Activated naive CD4-positive, alpha-beta T cell treated with anti-CD3 and anti-CD28 coated beads for 36 hours (primary cell): ENCODE results near the gene FHAD1. TPM values are rescaled to one million over a fixed set of nuclear protein-coding genes. Genes with fewer than 3 reads are reported as not detected.

Experiments used
- CTCF ChIA-PET: fragments of 350-600 bp; sonication (Branson Sonifier 250); formaldehyde crosslinking; loops from one replicate; lab custom pipeline; 2021; ENCODE audit warnings: antibody characterized with exemption; lab: Charles Lee
- DNase-seq: peaks from one replicate; pipeline ENCODE4 v3.0.0-alpha.2; 2020
- H3K27ac Mint-ChIP-seq: one replicate; pipeline ENCODE4 v1.8.0; 2021; ENCODE audit warnings: mild to moderate bottlenecking, mixed read lengths
- H3K27me3 Mint-ChIP-seq: one replicate; pipeline ENCODE4 v1.8.0; 2021; ENCODE audit warnings: low read depth, mixed read lengths
- H3K36me3 Mint-ChIP-seq: one replicate; pipeline ENCODE4 v1.8.0; 2021; ENCODE audit warnings: low read depth, mixed read lengths
- H3K4me1 Mint-ChIP-seq: one replicate; pipeline ENCODE4 v1.8.0; 2021; ENCODE audit warnings: low read depth, mixed read lengths
- H3K4me3 Mint-ChIP-seq: one replicate; pipeline ENCODE4 v1.8.0; 2021; ENCODE audit warnings: mild to moderate bottlenecking, moderate library complexity, mixed read lengths
- H3K9me3 Mint-ChIP-seq: one replicate; pipeline ENCODE4 v1.8.0; 2021; ENCODE audit warnings: mixed read lengths
- intact Hi-C: fragments of 100-400 bp; cut with micrococcal nuclease; formaldehyde crosslinking; loops from one replicate; pipeline ENCODE4 v1.15.1; 2023
- total RNA-seq, 2 experiments: library from RNA; stranded (reverse); gene quantifications; one replicate each; pipeline ENCODE4 v1.2.3, GENCODE V29; 2021

FHAD1 gene
- total RNA-seq, 2 experiments from 2014 or later, result 0.45 TPM; not detected in 1

GRCh38 chr1:15238789-15239188, 8.2 kb upstream of the FHAD1 start:
- no peaks in the 10 kb centered on the region for H3K36me3 Mint-ChIP-seq
- no peak overlapping the region for H3K27ac Mint-ChIP-seq
- no peak overlapping the region for H3K4me3 Mint-ChIP-seq
- DNase-seq, result no peak
- no peaks in the 10 kb centered on the region for H3K9me3 Mint-ChIP-seq
- CTCF ChIA-PET, result no interaction called here
- H3K4me1 Mint-ChIP-seq, result peaks cover 7% of the 10 kb centered on the region
- intact Hi-C loops, result no loop called here
- peaks cover 39% of the 10 kb centered on the region for H3K27me3 Mint-ChIP-seq

- CTCF ChIA-PET, result interaction anchor here (0.6 kb wide), 1 partner anchor 114 kb away, joined by 3 read pairs; no protein-coding TSS in a partner anchor
- peaks cover 50% of the 10 kb centered on the region for H3K27me3 Mint-ChIP-seq
These were observed 4.3 kb upstream of the FHAD1 start for GRCh38 chr1:15242766-15243165.

DNA sequence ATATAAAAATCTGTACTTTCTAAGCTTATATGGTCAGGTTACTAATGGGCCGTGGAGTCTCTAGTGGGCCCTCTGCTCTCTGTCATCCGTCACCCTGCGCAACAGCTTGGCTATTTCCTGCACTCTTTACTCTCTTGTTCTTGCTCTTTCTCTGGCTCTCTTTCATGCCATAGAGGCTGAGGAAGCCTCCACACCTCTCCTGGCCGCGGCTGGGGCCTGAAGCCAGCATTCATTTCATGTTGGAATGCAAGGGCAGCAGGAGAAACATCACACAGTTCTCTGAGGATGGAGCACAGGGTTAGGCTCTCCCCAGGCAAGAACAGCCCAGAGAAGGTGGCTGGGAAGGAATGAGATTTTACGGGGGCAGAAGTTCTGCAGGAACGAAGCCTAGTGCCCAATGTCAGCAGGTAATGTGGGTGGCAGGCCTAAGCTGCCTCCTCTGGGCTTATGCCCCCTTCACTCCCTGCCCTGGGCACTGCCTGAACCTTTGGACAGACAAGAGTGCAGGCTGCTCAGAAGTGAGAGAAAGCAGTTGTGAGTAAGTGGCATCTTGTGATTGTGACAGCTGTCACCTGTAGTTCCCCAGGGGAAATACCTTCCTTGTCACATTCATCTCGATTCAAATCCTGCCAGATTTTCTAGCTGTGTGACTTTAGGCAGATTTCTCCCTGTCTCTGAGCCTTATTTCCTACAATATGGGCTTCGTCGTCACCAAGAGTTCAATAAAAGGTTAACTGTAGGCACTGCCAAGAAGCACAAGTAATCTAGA, 3.6 kb upstream of the FHAD1 start:
- H3K36me3 Mint-ChIP-seq, result no peaks in the 10 kb centered on the region
- intact Hi-C loops, result loop anchor here (1.0 to 10.0 kb wide), 4 partner anchors 9 to 591 kb away; partner anchors contain the start of gene DDI2
- H3K9me3 Mint-ChIP-seq, result peaks cover 7% of the 10 kb centered on the region
- H3K4me3 Mint-ChIP-seq, result no peak overlapping the region
- H3K4me1 Mint-ChIP-seq, result peaks cover 38% of the 10 kb centered on the region
- CTCF ChIA-PET, result interaction anchor here (0.7 to 1.1 kb wide), 2 partner anchors 11 to 29 kb away, joined by 3 read pairs; no protein-coding TSS in a partner anchor
- peaks cover 50% of the 10 kb centered on the region for H3K27me3 Mint-ChIP-seq
- DNase-seq, result peak; percentile 62
- H3K27ac Mint-ChIP-seq, result peak overlapping the region; percentile 59

More at GRCh38 chr1:15242766-15243165, 4.3 kb upstream of the FHAD1 start:
- Mint-ChIP-seq H3K4me1 (peaks cover 32% of the 10 kb centered on the region), H3K9me3 (peaks cover 7% of the 10 kb centered on the region), H3K36me3 (no peaks in the 10 kb centered on the region), H3K4me3 (no peak overlapping the region), H3K27ac (no peak overlapping the region)
- DNase-seq, result no peak
- intact Hi-C loops, result loop anchor here (1.0 to 10.0 kb wide), 4 partner anchors 10 to 592 kb away; partner anchors contain the start of gene DDI2

DNA sequence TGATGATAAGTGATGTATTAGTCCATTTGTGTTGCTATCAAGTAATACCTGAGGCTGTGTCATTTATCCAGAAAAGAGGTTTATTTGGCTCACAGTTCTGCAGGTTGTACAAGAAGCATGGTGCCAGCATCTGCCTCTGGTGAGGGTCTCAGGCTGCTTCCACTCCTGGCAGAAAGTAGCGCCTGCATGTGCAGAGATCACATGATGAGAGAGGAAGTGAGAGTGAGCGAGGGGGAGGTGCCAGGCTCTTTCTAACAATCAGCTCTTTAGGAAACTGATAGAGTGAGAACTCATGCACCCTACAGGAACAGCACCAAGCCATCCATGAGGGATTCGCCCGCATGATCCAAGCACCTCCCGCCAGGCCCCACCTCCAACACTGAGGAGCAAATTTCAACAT, 2.2 kb upstream of the FHAD1 start:
- no peak overlapping the region for H3K27ac Mint-ChIP-seq
- peaks cover 51% of the 10 kb centered on the region for H3K4me1 Mint-ChIP-seq
- intact Hi-C loops, result loop anchor here (5.0 to 10.0 kb wide), 3 partner anchors 167 to 590 kb away; partner anchors contain the start of gene DDI2
- peaks cover 50% of the 10 kb centered on the region for H3K27me3 Mint-ChIP-seq
- peaks cover 7% of the 10 kb centered on the region for H3K9me3 Mint-ChIP-seq
- CTCF ChIA-PET, result no interaction called here
- H3K4me3 Mint-ChIP-seq, result no peak overlapping the region
- no peaks in the 10 kb centered on the region for H3K36me3 Mint-ChIP-seq
- DNase-seq, result peak; percentile 28

DNA sequence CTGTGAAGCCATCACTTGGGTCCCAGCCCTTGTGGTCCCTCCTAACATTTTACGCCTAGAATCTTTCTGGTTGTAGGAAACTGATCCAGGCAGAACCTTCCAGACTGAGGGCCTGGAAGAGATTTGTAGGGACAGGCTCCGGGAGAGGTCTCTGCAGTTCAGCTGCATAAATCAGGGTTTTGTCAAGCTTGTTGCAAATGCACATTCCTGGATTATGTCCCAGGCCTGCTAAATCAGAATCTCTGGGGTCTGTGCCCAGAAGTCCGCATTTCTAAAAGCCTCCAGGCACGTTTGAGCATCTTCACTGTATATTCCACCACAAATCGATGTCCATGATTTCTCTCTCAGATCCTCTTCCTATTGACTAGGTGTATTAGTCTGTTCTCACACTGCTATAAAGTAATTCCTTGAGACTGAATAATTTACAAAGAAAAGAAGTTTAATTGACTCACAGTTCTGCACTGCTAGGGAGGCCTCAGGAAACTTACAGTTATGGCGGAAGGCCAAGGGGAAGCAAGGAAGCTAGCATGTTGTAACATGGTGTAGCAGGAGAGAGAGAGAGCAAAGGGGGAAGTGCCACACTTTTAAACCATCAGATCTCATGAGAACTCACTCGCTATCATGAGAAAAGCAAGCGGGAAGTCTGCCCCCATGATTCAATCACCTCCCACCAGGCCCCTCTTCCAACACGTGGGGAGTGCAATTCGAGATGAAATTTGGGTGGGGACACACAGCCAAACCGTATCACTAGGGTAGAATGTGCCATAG, 1.2 kb upstream of the FHAD1 start:
- CTCF ChIA-PET, result no interaction called here
- Mint-ChIP-seq H3K36me3 (no peaks in the 10 kb centered on the region), H3K27ac (no peak overlapping the region), H3K9me3 (peaks cover 7% of the 10 kb centered on the region), H3K4me3 (no peak overlapping the region), H3K4me1 (peaks cover 56% of the 10 kb centered on the region), H3K27me3 (peaks cover 56% of the 10 kb centered on the region)
- no peak for DNase-seq
- intact Hi-C loops, result loop anchor here (5.0 to 10.0 kb wide), 2 partner anchors 167 to 589 kb away; no protein-coding TSS in a partner anchor

- H3K27me3 Mint-ChIP-seq, result peaks cover 42% of the 10 kb centered on the region
- H3K27ac Mint-ChIP-seq, result peak overlapping the region; percentile 59
- peaks cover 76% of the 10 kb centered on the region for H3K4me1 Mint-ChIP-seq
- DNase-seq, result no peak
- peaks cover 7% of the 10 kb centered on the region for H3K9me3 Mint-ChIP-seq
- H3K36me3 Mint-ChIP-seq, result no peaks in the 10 kb centered on the region
- no peak overlapping the region for H3K4me3 Mint-ChIP-seq
- intact Hi-C loops, result loop anchor here (5.0 to 10.0 kb wide), 2 partner anchors 164 to 587 kb away; no protein-coding TSS in a partner anchor
- CTCF ChIA-PET, result interaction anchor here (1.3 to 2.4 kb wide), 3 partner anchors 17 to 120 kb away, joined by 3 to 9 read pairs (median 3); no protein-coding TSS in a partner anchor
These were observed 1.2 kb downstream of the FHAD1 start for GRCh38 chr1:15248216-15248615.

DNA sequence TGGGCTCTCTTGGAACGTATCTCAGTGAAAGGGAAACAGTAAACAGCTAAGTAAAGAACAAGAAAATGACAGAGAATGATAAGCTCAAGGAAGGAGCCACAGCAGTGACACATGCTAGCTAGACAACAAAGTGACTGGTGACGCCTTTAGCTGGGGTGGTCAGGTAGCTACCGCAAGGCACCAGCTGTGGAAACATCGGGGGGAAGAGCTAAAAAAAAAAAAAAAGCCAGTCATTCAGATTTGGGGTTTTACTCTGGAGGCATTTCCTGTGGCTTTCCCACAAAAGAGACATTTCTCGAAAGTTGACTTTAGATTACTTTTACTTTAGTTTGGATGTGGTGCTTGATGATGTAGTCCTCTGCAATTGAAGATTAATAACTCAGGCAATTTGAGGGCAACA, 2.1 kb downstream of the FHAD1 start:
- Mint-ChIP-seq H3K9me3 (peaks cover 7% of the 10 kb centered on the region), H3K4me3 (peak overlapping the region; percentile 40), H3K27me3 (peaks cover 40% of the 10 kb centered on the region), H3K4me1 (peaks cover 72% of the 10 kb centered on the region), H3K27ac (peak overlapping the region; percentile 87), H3K36me3 (no peaks in the 10 kb centered on the region)
- intact Hi-C loops, result loop anchor here (1.0 to 10.0 kb wide), 3 partner anchors 18 to 586 kb away; no protein-coding TSS in a partner anchor
- CTCF ChIA-PET, result interaction anchor here (0.8 to 2.4 kb wide), 5 partner anchors 14 to 121 kb away, joined by 3 to 9 read pairs (median 3); no protein-coding TSS in a partner anchor
- peak; percentile 89 for DNase-seq

- Mint-ChIP-seq H3K27ac (peak overlapping the region; percentile 74), H3K27me3 (peaks cover 21% of the 10 kb centered on the region)
These were observed 5.1 kb downstream of the FHAD1 start for GRCh38 chr1:15251857-15252835.

DNA sequence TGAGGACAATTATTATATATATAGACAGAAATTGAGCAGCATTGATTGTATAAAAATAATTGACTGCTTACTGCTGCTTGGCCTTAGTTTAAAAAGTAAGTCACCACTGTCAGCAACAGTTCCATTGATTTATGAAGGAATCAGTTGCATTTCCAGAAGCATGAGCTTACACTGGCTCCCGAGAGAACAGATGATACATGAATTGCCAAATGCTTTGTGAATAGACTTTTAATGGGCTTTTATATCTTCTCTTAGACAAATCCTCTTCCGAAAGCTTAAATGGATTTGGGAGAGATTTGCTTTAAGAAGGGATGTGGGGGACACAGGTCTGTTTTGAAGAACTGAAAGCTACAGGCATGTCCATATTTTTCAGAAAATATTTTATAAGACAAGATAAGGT, 7.5 kb downstream of the FHAD1 start:
- Mint-ChIP-seq H3K4me1 (peaks cover 36% of the 10 kb centered on the region), H3K27ac (no peak overlapping the region), H3K9me3 (no peaks in the 10 kb centered on the region), H3K36me3 (no peaks in the 10 kb centered on the region), H3K27me3 (peaks cover 16% of the 10 kb centered on the region), H3K4me3 (no peak overlapping the region)
- intact Hi-C loops, result loop anchor here (5.0 kb wide), 1 partner anchor 268 kb away; the partner anchor contains the start of gene CASP9
- no peak for DNase-seq
- CTCF ChIA-PET, result interaction anchor here (1.4 to 2.7 kb wide), 2 partner anchors 17 to 24 kb away, joined by 3 to 5 read pairs; no protein-coding TSS in a partner anchor

More at GRCh38 chr1:15251857-15252835, 5.1 kb downstream of the FHAD1 start:
- intact Hi-C loops, result loop anchor here (1.0 to 5.0 kb wide), 3 partner anchors 9 to 713 kb away; partner anchors contain the start of gene CASP9
- H3K4me1 Mint-ChIP-seq, result peaks cover 54% of the 10 kb centered on the region
- CTCF ChIA-PET, result interaction anchor here (0.7 to 2.7 kb wide), 6 partner anchors 10 to 124 kb away, joined by 3 to 10 read pairs (median 5); no protein-coding TSS in a partner anchor
- H3K4me3 Mint-ChIP-seq, result no peak overlapping the region
- DNase-seq, result no peak
- H3K9me3 Mint-ChIP-seq, result no peaks in the 10 kb centered on the region
- no peaks in the 10 kb centered on the region for H3K36me3 Mint-ChIP-seq

- no peaks in the 10 kb centered on the region for H3K36me3 Mint-ChIP-seq
- intact Hi-C loops, result no loop called here
- no peak overlapping the region for H3K4me3 Mint-ChIP-seq
These were observed 8.6 kb downstream of the FHAD1 start for GRCh38 chr1:15255582-15256149.

GRCh38 chr1:15256584-15256983, 9.6 kb downstream of the FHAD1 start:
- CTCF ChIA-PET, result no interaction called here
- no peak for DNase-seq
- intact Hi-C loops, result no loop called here
- no peak overlapping the region for H3K4me3 Mint-ChIP-seq
- peaks cover 11% of the 10 kb centered on the region for H3K27me3 Mint-ChIP-seq
- H3K9me3 Mint-ChIP-seq, result no peaks in the 10 kb centered on the region
- peaks cover 35% of the 10 kb centered on the region for H3K4me1 Mint-ChIP-seq
- no peaks in the 10 kb centered on the region for H3K36me3 Mint-ChIP-seq
- H3K27ac Mint-ChIP-seq, result no peak overlapping the region

More at GRCh38 chr1:15255582-15256149, 8.6 kb downstream of the FHAD1 start:
- H3K27ac Mint-ChIP-seq, result no peak overlapping the region
- CTCF ChIA-PET, result no interaction called here
- peaks cover 31% of the 10 kb centered on the region for H3K4me1 Mint-ChIP-seq
- no peak for DNase-seq
- H3K27me3 Mint-ChIP-seq, result peaks cover 8% of the 10 kb centered on the region
- H3K9me3 Mint-ChIP-seq, result no peaks in the 10 kb centered on the region
